ENCODE results near the gene LRIT3. TPM values are rescaled to one million over a fixed set of nuclear protein-coding genes. Genes with fewer than 3 reads are reported as not detected.

LRIT3 gene
- total RNA-seq, 1 donor from 2014 or later, result not detected

DNA sequence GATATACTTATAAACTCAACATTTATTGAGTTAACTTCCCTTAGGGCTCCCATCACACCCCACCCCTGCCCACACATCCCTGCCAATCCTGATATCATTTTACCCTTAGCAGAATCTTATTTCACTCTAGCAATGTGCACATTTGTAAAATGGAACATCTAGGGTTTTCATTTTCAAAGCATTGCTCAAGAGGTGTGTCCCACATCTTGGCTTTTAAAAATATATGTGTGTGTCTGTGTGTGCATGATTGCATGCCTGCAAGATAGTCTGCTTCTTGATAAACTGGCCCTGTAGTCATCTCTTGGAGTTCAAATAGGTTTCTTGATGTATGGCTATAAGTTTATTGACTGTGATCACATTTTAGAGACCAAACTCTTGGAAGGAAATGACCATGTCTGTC lies 38.4 kb downstream of the LRIT3 start:
- TF ChIP-seq, protein P1, sequence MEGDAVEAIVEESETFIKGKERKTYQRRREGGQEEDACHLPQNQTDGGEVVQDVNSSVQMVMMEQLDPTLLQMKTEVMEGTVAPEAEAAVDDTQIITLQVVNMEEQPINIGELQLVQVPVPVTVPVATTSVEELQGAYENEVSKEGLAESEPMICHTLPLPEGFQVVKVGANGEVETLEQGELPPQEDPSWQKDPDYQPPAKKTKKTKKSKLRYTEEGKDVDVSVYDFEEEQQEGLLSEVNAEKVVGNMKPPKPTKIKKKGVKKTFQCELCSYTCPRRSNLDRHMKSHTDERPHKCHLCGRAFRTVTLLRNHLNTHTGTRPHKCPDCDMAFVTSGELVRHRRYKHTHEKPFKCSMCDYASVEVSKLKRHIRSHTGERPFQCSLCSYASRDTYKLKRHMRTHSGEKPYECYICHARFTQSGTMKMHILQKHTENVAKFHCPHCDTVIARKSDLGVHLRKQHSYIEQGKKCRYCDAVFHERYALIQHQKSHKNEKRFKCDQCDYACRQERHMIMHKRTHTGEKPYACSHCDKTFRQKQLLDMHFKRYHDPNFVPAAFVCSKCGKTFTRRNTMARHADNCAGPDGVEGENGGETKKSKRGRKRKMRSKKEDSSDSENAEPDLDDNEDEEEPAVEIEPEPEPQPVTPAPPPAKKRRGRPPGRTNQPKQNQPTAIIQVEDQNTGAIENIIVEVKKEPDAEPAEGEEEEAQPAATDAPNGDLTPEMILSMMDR (IDR thresholded peaks at IDR 0.05; ENCODE audit: borderline replicate concordance), result no peak
- H3K27ac ChIP-seq (replicated peaks), result no peak overlapping the region
- no peaks in the 10 kb centered on the region for H3K4me1 ChIP-seq
- intact Hi-C loops (cut with micrococcal nuclease), result no loop called here
- no peaks in the 10 kb centered on the region for H3K36me3 ChIP-seq
- no peaks in the 10 kb centered on the region for H3K27me3 ChIP-seq (ENCODE audit: low read depth)
- no peaks in the 10 kb centered on the region for H3K9me3 ChIP-seq (replicated peaks)
- no peak for DNase-seq
- H3K4me3 ChIP-seq, result no peak overlapping the region

DNA sequence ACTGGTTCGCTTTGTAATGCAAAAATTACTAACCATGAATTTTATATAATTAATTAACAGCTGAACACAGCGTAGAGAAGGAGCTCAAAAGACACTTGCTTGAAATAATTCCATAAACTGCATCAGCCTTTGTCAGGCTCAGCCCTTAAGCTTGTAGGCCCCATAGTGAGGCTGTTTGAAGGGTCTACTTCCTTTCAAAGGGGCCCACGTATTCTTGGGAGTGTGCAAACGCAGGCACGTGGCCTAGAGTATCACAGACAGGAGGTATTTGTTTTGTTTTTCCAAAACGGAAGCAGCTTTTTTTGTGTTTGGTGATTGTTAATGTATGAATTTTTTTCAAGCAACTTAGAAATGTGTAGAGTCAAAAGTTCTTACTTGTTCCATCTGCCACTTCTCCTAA lies 39.2 kb downstream of the LRIT3 start:
- no peak overlapping the region for H3K4me3 ChIP-seq
- intact Hi-C loops (cut with micrococcal nuclease), result no loop called here
- no peak for DNase-seq
- H3K4me1 ChIP-seq, result no peaks in the 10 kb centered on the region
- H3K27ac ChIP-seq (replicated peaks), result no peak overlapping the region
- no peaks in the 10 kb centered on the region for H3K36me3 ChIP-seq
- no peaks in the 10 kb centered on the region for H3K27me3 ChIP-seq (ENCODE audit: low read depth)
- H3K9me3 ChIP-seq (replicated peaks), result no peaks in the 10 kb centered on the region
- TF ChIP-seq, protein P1 (IDR thresholded peaks at IDR 0.05; ENCODE audit: borderline replicate concordance), result no peak

DNA sequence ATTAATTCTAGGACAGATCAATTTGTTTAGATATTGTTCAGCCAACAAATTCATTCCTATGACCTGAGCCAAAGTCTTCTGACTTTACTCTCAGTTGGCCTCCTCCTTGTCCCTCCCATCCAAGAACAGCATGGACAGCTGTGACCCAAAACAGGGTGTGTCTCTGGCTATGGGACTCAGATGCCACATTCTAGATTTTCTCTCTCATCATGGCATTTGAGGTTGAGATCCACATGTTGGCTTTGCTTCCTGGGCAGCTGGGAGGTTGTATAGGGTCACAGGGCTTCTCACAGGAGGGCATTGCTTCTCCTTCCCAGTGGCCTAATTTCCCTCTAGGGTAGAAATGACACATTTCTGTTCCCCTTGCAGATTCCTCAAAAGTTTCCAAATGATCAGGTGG lies 42.2 kb downstream of the LRIT3 start:
- no peak overlapping the region for H3K27ac ChIP-seq (replicated peaks)
- H3K4me1 ChIP-seq, result no peaks in the 10 kb centered on the region
- H3K4me3 ChIP-seq, result no peak overlapping the region
- intact Hi-C loops (cut with micrococcal nuclease), result no loop called here
- no peak for DNase-seq
- TF ChIP-seq, protein P1 (IDR thresholded peaks at IDR 0.05; ENCODE audit: borderline replicate concordance), result no peak
- H3K36me3 ChIP-seq, result no peaks in the 10 kb centered on the region
- no peaks in the 10 kb centered on the region for H3K9me3 ChIP-seq (replicated peaks)
- no peaks in the 10 kb centered on the region for H3K27me3 ChIP-seq (ENCODE audit: low read depth)

DNA sequence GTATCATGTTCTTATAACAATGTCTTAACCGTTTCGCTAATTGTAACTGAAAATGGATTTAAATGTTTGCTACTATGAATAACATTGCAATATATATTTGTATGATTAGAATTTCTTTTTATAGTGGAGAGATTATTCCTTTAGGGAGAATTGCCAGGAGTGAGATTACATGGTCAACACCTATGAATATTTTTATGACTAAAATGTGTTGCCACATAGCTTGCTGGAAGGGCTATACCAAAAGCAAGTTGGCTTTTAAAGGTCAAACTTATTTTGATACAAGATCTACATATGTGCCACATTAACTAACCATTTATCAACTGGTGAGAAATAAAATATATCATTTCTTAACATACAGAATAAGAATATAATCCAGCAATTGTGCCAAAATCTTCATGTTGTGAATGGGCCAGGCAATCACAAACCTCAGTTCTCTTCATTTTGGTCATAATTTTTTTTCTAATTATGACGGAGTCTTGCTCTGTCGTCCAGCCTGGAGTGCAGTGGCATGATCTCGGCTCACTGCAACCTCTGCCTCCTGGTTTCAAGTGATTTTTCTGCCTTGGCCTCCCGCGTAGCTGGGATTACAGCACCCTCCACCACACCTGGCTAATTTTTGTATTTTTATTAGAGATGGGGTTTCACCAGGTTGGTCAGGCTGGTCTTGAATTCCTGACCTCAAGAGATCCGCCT lies 54.8 kb downstream of the LRIT3 start:
- no peak for DNase-seq
- Histone ChIP-seq H3K27ac (replicated peaks) (no peak overlapping the region), H3K4me3 (no peak overlapping the region), H3K9me3 (replicated peaks) (peaks cover 9% of the 10 kb centered on the region), H3K27me3 (ENCODE audit: low read depth) (no peaks in the 10 kb centered on the region), H3K4me1 (no peaks in the 10 kb centered on the region), H3K36me3 (no peaks in the 10 kb centered on the region)
- TF ChIP-seq, protein P1 (IDR thresholded peaks at IDR 0.05; ENCODE audit: borderline replicate concordance), result no peak
- intact Hi-C loops (cut with micrococcal nuclease), result no loop called here

DNA sequence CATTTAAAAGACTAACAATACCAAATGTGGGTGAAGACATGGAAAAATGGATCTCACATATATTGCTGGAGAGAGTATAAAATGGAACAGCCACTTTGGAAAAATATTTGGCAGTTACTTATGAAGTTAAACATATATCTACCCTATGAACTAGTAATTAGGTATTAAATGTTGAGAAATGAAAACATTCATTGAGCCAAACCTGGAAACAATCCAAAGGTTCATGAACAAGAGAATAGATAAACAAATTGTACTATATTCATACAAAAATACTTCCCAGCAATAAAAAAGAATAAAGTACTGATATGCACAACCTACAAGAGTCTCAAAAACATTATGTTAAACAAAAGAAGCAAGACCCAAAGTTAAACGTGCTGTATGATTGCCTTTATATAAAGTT lies 60.8 kb downstream of the LRIT3 start:
- Histone ChIP-seq H3K4me1 (peaks cover 7% of the 10 kb centered on the region), H3K36me3 (no peaks in the 10 kb centered on the region), H3K4me3 (no peak overlapping the region), H3K27ac (replicated peaks) (no peak overlapping the region), H3K27me3 (ENCODE audit: low read depth) (no peaks in the 10 kb centered on the region), H3K9me3 (replicated peaks) (peaks cover 9% of the 10 kb centered on the region)
- no peak for DNase-seq
- intact Hi-C loops (cut with micrococcal nuclease), result no loop called here
- TF ChIP-seq, protein P1 (IDR thresholded peaks at IDR 0.05; ENCODE audit: borderline replicate concordance), result no peak

Data from left ventricle myocardium inferior (tissue), 1 donor.